GM12874 (cell line): ENCODE measurements around the gene WDR41.
A peak's percentile ranks its signal among the peaks of the same experiment; 100 is the strongest.

Source experiments
- TF ChIP-seq, protein P1 (sequence below): IDR thresholded peaks from 2 replicates; pipeline ENCODE4 v1.5.1; 2011; ENCODE audit warnings: low read depth, mild to moderate bottlenecking, control low read depth, low read length, moderate library complexity; ENCODE audit not compliant: insufficient read depth

The WDR41 gene, protein sequence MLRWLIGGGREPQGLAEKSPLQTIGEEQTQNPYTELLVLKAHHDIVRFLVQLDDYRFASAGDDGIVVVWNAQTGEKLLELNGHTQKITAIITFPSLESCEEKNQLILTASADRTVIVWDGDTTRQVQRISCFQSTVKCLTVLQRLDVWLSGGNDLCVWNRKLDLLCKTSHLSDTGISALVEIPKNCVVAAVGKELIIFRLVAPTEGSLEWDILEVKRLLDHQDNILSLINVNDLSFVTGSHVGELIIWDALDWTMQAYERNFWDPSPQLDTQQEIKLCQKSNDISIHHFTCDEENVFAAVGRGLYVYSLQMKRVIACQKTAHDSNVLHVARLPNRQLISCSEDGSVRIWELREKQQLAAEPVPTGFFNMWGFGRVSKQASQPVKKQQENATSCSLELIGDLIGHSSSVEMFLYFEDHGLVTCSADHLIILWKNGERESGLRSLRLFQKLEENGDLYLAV

DNA sequence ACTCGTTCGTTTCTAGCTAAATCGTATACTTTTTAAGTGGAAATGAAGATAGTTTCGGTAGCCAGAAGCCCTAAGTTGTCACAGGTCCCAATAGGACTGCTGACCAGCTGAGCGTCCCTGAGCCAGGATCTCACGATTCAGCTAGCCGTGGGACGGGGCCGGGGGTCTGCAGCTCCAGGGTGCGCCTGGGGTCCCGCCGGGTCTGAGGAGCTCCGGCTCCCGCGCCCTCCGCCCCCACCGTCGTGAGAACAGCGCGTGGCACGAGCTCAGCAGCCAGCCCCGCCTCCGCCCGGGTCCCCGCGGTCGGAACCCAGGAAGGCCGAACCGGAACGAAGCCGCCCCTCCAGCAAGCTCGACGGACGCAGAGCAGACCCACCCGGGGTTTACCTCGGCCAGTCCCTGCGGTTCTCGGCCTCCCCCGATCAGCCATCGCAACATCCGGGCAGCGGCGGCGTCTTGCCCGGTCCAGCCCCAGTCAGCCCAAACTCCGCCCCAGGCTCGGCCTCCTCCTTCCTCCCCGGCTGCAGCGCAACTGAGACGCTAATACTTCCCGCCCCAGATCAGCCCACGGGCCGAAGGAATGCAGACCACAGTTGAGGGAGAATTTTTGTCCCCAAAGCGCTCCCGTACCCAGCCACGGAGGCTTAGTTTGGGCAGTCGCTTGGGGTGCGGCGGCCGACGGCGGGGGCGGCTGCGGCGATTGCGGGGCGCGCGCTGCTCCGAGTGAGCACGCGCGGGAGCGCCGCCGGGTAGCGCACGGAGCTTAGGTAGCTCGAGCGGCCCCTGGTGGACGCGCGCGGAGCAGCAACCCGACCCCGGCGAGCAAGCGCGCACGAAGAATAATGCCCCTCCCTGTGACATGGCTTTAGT is at the start of gene WDR41:
TSS of gene WDR41 (minus strand) at position 534 of the 870 bp plus-strand sequence. CDS start at position 438, 96 bp downstream.
- TF ChIP-seq, protein P1, sequence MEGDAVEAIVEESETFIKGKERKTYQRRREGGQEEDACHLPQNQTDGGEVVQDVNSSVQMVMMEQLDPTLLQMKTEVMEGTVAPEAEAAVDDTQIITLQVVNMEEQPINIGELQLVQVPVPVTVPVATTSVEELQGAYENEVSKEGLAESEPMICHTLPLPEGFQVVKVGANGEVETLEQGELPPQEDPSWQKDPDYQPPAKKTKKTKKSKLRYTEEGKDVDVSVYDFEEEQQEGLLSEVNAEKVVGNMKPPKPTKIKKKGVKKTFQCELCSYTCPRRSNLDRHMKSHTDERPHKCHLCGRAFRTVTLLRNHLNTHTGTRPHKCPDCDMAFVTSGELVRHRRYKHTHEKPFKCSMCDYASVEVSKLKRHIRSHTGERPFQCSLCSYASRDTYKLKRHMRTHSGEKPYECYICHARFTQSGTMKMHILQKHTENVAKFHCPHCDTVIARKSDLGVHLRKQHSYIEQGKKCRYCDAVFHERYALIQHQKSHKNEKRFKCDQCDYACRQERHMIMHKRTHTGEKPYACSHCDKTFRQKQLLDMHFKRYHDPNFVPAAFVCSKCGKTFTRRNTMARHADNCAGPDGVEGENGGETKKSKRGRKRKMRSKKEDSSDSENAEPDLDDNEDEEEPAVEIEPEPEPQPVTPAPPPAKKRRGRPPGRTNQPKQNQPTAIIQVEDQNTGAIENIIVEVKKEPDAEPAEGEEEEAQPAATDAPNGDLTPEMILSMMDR, result peak; percentile 94

DNA sequence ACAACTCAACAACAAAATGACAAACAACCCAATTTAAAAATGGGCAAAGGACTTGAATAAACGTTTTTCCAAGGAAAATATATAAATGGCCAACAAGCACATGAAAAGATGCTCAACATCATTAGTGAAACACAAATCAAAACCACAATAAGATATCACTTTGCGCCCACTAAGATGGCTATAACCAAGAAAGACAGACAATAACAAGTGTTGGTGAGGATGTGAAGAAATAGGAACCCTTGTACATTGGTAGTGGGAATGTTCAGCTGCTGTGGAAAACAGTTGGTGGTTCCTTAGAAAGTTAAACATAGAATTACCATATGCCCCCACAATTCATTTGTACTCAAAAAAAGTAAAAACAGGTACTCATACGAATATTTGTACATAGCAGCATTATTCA is 39.2 kb upstream of the WDR41 start:
- TF ChIP-seq, protein P1, result no peak

DNA sequence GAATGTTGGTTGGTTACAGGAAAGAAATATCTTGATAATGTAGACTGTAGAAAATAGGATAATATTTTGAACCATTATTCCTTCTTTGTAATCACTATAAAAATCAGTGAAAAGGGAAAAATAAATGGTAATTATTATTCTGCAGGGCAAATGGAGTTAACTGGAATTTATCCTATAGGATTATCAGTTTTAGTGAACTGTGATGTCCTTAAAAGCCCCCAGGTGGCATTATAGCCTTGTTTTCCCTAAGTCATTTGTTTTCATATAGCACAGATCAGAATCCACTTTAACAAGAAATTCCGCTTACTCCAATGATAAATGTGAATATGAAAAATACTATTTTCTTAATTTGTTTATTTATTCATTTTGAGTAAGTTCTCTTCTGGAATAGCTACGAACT is 26.2 kb upstream of the WDR41 start:
- TF ChIP-seq, protein P1, result peak; percentile 16; the same call in 1 of the 2 replicates

DNA sequence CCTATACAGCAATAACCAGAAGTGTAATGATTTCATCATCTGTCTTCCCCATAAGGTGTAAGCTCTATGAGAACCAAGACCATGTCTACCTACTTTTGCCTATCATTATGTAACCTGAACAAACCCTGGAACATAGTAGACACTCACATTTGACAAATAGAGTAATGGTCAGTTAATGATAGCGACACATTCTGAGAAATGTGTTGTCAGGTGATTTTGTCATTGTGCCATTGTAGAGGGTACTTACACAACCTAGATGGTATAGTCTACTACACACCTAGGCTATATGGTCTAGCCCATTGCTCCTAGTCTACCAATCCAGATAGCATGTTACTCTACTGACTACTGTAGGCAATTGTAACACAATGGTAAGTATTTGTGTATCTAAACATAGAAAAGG is 22.3 kb upstream of the WDR41 start:
- TF ChIP-seq, protein P1, result no peak

DNA sequence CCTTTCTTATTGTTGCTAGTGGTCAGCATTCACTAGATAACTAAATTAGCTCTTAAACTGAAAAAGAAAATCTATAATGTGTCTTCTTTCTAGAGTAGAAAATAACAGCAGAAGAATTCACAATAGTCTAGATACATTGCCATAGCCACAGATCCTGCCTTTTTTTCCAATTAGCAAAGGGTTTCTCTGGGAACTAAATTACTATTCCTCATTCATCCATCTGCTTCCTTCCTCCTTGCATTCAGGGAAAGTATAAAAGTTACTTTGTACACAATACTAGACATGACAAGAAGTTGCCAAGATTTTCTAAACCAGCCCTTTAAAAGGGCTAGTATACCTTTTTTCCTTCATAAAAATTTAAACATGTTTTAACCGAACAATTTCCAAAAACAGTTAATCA is 21.2 kb upstream of the WDR41 start:
- TF ChIP-seq, protein P1, result no peak

DNA sequence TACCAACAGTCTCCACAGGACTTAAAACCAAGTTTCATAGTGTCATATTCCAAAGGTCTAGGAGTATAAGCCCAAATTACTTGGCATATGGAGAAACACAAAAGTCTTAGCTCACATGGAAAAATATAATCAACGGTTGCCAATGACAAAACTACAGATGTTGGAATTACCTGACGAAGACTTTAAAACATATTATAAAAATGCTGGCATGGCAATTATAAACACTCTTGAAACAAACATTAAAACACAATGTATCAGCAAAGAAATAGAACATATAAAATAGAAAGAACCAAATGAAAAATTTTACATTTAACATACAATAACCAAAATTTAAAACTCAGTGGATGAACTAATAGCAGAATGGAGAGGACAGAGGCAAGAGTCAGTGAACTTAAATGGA is 7.9 kb upstream of the WDR41 start:
- TF ChIP-seq, protein P1, result no peak

DNA sequence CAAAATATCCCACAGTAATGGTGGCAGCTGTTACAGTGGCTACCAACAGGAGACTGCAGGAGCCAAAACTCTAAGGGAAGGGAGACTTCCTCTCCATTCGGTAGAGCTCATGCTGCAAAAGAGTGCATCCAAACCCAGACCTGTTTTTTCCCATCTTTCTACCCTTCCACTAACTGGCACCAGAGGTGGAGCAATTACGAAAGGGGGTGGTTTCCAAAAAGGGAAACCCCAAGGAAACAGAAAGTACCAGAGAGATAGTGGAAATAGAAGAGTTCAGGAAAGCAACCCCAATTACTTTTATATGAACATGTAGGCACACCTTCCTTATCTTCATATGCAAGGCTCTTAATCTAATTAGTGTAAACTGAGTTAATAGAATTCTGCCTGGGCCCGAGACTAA is 7.3 kb upstream of the WDR41 start:
- TF ChIP-seq, protein P1, result no peak
